DOHH2 (cell line): Measurements from ENCODE around the gene TAF1B.

Experiments
- H3F3A ChIP-seq: fragments of 200-600 bp; sonication (generic), shearing (Covaris generic); 2 replicates; pipeline ENCODE4 v1.6.0; 2016; ENCODE audit warnings: antibody characterized with exemption, mild to moderate bottlenecking; ENCODE audit not compliant: control insufficient read depth, insufficient read depth
- H3K27ac ChIP-seq: fragments of 200-600 bp; sonication (generic); 2 replicates; pipeline ENCODE4 v1.5.1; 2014; ENCODE audit warnings: low read depth, mild to moderate bottlenecking, low read length, moderate library complexity
- H3K27me3 ChIP-seq: fragments of 200-600 bp; sonication (generic); 2 replicates; pipeline ENCODE4 v1.6.1; 2014; ENCODE audit warnings: mild to moderate bottlenecking, low read length, mixed read lengths; ENCODE audit not compliant: control insufficient read depth
- H3K36me3 ChIP-seq: fragments of 200-600 bp; sonication (generic); 2 replicates; pipeline ENCODE4 v1.6.1; 2014; ENCODE audit warnings: mild to moderate bottlenecking, low read length, moderate library complexity, mixed read lengths; ENCODE audit not compliant: control insufficient read depth
- H3K4me1 ChIP-seq: fragments of 200-600 bp; sonication (generic); 2 replicates; pipeline ENCODE4 v1.6.1; 2014; ENCODE audit warnings: mild to moderate bottlenecking, low read length, mixed read lengths; ENCODE audit not compliant: control insufficient read depth
- H3K4me2 ChIP-seq: fragments of 200-600 bp; sonication (generic); 2 replicates; pipeline ENCODE4 v1.6.0; 2014; ENCODE audit warnings: mild to moderate bottlenecking, low read length, moderate library complexity
- H3K4me3 ChIP-seq: fragments of 200-600 bp; sonication (generic); 2 replicates; pipeline ENCODE4 v1.5.1; 2014; ENCODE audit warnings: mild to moderate bottlenecking, low read length, mixed read lengths
- H3K79me2 ChIP-seq: fragments of 200-600 bp; sonication (generic); 2 replicates; pipeline ENCODE4 v1.6.1; 2014; ENCODE audit warnings: mild to moderate bottlenecking, low read length, mixed read lengths; ENCODE audit not compliant: control insufficient read depth
- H3K9me2 ChIP-seq: fragments of 200-600 bp; sonication (generic); replicated peaks from 2 replicates; pipeline ENCODE4 v1.6.1; 2014; ENCODE audit warnings: mild to moderate bottlenecking, low read length, mixed read lengths; ENCODE audit not compliant: control insufficient read depth
- H3K9me3 ChIP-seq: fragments of 200-600 bp; sonication (generic); 2 replicates; pipeline ENCODE4 v1.6.1; 2014; ENCODE audit warnings: antibody characterized with exemption, low read length, mixed read lengths; ENCODE audit not compliant: control insufficient read depth, insufficient read depth
- H4K20me1 ChIP-seq: fragments of 200-600 bp; sonication (generic); 2 replicates; pipeline ENCODE4 v1.6.0; 2014; ENCODE audit warnings: low read depth, mild to moderate bottlenecking, antibody characterized with exemption, low read length, moderate library complexity; ENCODE audit not compliant: control insufficient read depth, insufficient read depth
- EZH2phosphoT487 ChIP-seq: fragments of 200-600 bp; sonication (generic); IDR thresholded peaks from 2 replicates; pipeline ENCODE4 v1.6.1; 2017; ENCODE audit warnings: borderline replicate concordance, mild to moderate bottlenecking, antibody characterized with exemption, low read length, moderate library complexity, mixed read lengths
- TF ChIP-seq, protein P1 (sequence below): fragments of 200-600 bp; sonication (generic); IDR thresholded peaks from one replicate; pipeline ENCODE4 v1.5.1; 2014; ENCODE audit warnings: antibody characterized with exemption, mild to moderate bottlenecking, low read depth, low read length; ENCODE audit not compliant: poor library complexity, severe bottlenecking

Gene TAF1B

DNA sequence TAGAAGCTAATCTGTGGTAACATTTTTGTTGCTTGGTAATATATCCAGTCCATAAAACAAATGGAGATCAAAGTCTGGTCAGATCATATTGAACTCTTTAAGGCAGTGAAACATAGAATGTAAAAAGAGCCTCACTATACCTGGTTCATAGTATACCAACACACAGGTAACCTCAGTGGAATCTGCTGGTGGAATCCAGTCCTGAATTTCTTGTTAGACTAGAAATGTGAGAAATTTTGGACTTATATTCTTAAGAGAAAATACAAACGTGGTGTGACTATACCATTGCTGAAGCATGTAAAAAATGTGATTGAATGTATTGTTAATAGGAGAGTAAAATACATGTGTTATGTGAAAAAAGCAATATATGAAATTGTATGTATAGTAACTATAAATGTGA, 62.1 kb downstream of the TAF1B start:
- H3K4me2 ChIP-seq, result no peak overlapping the region
- H3K27ac ChIP-seq, result no peak overlapping the region
- no peaks in the 10 kb centered on the region for H4K20me1 ChIP-seq
- no peaks in the 10 kb centered on the region for H3K27me3 ChIP-seq
- H3F3A ChIP-seq, result no peaks in the 10 kb centered on the region; the same call in 1 of the 2 replicates
- peaks cover 3% of the 10 kb centered on the region; the same call in 1 of the 2 replicates for H3K36me3 ChIP-seq
- H3K79me2 ChIP-seq, result no peaks in the 10 kb centered on the region
- no peaks in the 10 kb centered on the region for H3K9me2 ChIP-seq
- H3K4me1 ChIP-seq, result no peaks in the 10 kb centered on the region
- H3K9me3 ChIP-seq, result no peaks in the 10 kb centered on the region
- no peak for TF ChIP-seq EZH2phosphoT487
- TF ChIP-seq, protein P1, sequence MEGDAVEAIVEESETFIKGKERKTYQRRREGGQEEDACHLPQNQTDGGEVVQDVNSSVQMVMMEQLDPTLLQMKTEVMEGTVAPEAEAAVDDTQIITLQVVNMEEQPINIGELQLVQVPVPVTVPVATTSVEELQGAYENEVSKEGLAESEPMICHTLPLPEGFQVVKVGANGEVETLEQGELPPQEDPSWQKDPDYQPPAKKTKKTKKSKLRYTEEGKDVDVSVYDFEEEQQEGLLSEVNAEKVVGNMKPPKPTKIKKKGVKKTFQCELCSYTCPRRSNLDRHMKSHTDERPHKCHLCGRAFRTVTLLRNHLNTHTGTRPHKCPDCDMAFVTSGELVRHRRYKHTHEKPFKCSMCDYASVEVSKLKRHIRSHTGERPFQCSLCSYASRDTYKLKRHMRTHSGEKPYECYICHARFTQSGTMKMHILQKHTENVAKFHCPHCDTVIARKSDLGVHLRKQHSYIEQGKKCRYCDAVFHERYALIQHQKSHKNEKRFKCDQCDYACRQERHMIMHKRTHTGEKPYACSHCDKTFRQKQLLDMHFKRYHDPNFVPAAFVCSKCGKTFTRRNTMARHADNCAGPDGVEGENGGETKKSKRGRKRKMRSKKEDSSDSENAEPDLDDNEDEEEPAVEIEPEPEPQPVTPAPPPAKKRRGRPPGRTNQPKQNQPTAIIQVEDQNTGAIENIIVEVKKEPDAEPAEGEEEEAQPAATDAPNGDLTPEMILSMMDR, result no peak
- H3K4me3 ChIP-seq, result no peak overlapping the region

DNA sequence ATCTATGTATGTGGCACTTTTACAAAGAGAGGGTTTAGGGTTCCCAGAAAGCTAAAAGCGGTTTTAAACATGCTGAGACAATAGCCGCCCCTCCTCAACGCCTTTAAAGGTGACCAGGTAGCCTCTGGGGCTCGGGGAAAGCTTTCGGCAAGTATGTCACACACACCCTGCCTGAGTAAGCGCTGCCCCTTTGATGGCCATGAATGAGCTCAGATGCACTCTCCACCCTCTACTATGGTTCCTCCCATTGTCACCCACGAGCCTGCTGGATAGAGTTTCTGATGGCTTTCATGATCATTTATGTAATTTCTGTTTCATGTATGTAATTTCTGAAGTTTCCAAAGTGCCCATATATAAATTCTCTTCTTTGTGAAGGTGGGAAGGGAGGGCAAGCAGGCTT, 64.1 kb downstream of the TAF1B start:
- H4K20me1 ChIP-seq, result no peaks in the 10 kb centered on the region
- H3K4me2 ChIP-seq, result no peak overlapping the region
- peaks cover 3% of the 10 kb centered on the region; the same call in 1 of the 2 replicates for H3K36me3 ChIP-seq
- H3K9me2 ChIP-seq, result no peaks in the 10 kb centered on the region
- H3K4me1 ChIP-seq, result no peaks in the 10 kb centered on the region
- no peaks in the 10 kb centered on the region for H3K27me3 ChIP-seq
- H3F3A ChIP-seq, result no peaks in the 10 kb centered on the region
- no peak overlapping the region for H3K4me3 ChIP-seq
- H3K9me3 ChIP-seq, result no peaks in the 10 kb centered on the region
- no peak for TF ChIP-seq EZH2phosphoT487
- TF ChIP-seq, protein P1, result no peak
- H3K79me2 ChIP-seq, result no peaks in the 10 kb centered on the region
- H3K27ac ChIP-seq, result no peak overlapping the region

DNA sequence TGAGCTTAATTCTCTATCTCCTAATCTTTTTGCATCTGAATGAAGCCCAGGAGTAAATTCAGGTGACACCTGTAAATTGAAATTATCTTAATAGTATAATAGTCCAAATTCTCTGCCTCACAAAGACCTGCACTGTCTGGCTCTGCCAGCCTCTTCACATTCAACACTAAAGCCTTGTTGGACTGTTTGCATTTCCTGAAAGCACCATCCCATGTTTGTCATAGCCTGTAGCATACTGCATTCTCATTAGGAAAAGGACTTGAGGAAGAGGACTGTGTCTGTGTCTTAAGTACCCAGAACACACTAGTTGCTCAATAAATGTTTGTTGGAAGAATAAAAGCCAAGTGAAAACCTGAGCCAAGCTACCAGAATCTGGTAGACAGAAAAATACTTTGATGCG, 65.4 kb downstream of the TAF1B start:
- no peak for TF ChIP-seq EZH2phosphoT487
- TF ChIP-seq, protein P1, result no peak
- H3K27ac ChIP-seq, result no peak overlapping the region
- no peaks in the 10 kb centered on the region for H3K4me1 ChIP-seq
- no peaks in the 10 kb centered on the region for H3K27me3 ChIP-seq
- no peak overlapping the region for H3K4me2 ChIP-seq
- H4K20me1 ChIP-seq, result no peaks in the 10 kb centered on the region
- H3F3A ChIP-seq, result no peaks in the 10 kb centered on the region
- H3K36me3 ChIP-seq, result peaks cover 11% of the 10 kb centered on the region
- no peaks in the 10 kb centered on the region for H3K9me3 ChIP-seq
- no peaks in the 10 kb centered on the region for H3K79me2 ChIP-seq
- no peaks in the 10 kb centered on the region for H3K9me2 ChIP-seq
- no peak overlapping the region for H3K4me3 ChIP-seq
